ENCODE results near the gene CACNA1B.
"Not testable (repeated sequence)": the region's sequence is repeated elsewhere in the genome, so short reads cannot be mapped to it uniquely, and the experiment has no call there.

CACNA1B gene

DNA sequence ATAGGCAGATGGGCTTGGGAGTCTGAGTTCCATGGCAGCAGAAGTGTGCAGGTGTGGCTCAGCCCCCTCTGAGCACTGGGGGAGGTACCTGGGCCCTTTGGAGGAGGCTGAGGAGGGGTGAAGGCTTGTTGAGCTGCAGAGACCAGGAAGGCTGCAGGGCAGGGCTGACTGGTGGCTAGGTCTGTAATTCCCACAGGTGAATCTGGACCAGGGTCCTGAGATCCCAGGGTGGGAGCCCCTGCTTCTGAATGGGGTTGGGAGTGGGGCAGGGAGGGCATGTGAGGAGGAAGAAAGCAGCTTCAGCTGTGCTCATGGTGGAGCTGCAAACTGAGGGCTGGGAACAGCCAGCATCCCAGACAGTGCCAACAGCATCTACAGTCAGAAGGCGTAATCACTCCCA lies 111.1 kb downstream of the CACNA1B start:
- DNase-seq = no peak

GRCh38 chr9:137989156-137989555 lies 111.6 kb downstream of the CACNA1B start:
- DNase-seq = no peak

DNA sequence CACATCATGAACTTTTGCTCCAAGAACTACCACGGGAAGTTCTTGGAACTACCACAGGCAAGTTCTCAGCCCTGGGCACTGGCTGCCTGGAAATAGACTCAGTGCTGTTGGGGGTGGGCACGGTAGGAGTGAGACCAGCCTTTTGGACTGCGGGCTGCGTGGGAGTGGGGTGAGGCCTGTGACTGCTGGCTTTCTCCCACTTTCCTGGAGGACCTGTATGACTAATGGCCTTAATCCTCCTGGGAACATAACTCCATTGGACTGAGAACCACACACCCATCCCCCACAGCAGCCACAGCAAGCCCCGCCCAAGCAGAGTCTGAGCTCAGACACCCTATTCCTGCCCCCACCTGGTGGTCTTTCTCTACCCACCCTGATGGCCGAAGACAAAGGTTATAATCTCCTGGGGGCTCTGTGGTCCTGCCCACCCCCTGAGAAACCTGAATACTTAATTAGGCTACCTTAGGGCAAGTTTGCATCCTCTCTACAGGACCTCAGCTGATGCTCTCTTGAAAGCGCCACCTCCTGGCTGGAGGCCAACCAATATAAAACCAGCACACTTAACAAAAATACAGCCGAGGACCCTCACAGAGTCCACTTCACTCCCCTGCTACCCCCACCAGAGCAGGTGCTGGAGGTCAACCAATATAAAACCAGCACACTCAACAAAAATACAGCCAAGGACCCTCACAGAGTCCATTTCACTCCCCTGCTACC lies 112.6 kb downstream of the CACNA1B start:
- no peak for DNase-seq

DNA sequence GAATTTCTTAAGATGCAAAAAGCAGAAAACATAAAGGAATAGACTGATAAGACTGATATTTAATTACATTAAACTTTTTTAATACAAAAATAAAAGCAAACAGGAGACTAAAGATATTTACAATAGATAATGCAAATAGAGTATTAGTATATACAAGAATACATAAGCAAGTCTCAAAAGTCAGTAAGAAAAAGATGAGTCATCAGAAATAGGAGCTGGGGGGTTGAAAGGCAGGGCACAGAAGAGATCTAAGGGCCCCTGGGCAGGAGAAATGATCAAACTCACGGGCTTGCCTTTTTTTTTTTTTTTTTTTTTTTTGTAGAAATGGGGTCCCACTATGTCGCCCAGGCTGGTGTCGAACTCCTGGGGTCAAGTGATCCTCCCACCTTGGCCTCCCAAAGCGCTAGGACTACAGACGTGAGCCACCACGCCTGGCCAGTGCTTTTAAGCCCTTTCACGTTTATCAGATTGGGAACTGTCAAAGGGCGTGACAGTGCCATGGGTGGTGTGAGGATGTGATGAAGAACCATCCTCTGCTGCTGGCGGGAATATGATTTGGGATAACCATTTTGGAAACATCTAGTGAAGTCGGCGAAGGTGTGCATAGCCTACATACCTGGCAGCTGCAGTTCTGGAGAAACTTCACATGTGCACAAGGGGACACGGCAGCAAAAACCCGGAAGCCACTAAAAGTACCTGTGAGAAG lies 126.1 kb downstream of the CACNA1B start:
- no peak for DNase-seq

DNA sequence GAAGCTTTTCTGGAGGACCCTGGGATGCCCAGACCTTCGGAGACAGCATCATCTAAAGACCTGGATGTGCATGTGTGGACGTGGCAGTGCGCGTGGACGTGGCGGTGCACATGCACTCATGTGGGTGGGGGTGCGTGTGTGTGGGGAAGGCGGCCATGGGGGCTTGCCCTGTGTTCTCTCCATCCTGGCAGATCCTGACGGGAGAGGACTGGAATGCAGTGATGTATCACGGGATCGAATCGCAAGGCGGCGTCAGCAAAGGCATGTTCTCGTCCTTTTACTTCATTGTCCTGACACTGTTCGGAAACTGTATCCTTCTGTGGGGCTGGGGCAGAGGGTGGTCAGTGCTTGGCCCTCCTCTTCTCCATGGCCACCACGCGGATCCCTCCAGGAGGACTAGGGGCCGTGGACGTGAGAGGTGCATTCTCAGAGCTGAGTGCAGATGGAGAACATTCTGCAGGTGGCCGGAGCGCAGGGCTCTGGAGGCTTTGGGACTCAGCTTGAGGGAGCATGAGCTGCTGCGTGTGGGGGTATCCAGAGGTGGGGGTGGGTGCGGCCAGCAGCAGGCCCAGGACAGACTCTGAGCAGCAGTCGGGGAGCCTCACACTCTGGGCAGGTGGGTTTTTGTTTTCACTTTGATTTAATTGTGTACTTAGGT lies 129.1 kb downstream of the CACNA1B start:
- no peak for DNase-seq

GRCh38 chr9:138007566-138007917 lies 130.0 kb downstream of the CACNA1B start:
- no peak for DNase-seq

- DNase-seq = no peak
Measured at GRCh38 chr9:138007918-138008841, 130.6 kb downstream of the CACNA1B start.

- DNase-seq = no peak
Measured at GRCh38 chr9:138009016-138009802, 131.6 kb downstream of the CACNA1B start.

DNA sequence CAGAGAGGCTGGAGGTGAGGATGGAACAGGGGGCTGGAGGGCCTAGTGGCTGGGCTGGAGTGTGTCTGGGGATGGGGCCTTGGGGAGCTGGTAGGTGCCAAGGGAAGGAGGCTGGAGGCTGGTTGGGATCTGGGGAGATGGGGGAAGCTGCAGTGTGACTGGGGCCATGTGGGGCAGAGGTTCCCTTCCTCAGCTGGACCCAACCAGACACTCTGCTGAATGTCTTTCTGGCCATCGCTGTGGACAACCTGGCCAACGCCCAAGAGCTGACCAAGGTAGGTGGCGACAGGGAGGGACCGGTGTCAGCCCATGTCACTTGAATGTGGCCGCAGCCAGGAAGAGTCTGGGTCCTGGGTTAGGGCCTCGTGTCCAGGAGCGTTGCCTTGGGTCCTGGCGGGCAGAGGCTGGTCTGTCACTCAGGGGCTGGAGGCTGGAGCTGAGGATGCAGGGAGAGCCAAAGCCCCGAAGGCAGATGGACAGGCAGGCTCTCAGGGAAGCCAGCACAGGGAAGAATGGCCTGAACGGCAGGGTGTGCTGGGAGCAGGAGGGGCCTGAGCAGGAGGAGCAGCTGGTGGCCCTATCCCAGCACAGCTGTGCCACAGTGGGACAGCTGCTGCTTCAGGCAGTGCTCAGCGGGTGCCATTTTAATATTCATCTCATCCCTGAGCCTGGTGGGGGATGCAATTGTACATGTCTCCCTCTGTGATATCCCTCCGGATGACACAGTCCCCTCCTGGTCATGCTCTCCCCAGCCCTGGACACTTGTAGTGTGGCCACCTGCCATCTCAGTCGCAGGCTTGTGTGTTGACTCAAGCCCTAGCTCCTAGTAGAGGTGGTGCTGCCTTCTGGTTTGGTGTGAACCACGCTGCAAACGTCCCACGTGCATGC lies 132.5 kb downstream of the CACNA1B start:
- DNase-seq = no peak

DNA sequence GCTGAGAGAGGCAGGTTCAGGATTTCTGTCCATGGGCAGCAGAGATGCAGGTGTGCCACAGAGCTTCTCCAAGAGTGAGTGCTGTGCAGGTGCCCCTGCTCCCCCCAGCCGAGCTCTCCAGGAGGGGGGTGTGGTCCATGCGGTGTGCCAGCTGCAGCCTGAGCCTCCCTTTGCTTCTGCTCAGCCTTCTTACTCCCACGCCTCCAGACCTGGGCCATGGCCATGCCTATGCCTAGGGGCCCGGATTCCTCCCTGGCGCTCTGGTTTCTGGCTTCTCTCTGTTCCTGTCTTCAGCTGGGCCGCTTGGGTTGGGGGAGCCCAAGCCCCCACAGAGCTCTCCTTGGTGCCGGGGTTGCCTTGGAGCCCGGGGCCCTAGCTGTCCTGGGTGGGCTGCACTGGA lies 133.3 kb downstream of the CACNA1B start:
- DNase-seq = no peak

DNA sequence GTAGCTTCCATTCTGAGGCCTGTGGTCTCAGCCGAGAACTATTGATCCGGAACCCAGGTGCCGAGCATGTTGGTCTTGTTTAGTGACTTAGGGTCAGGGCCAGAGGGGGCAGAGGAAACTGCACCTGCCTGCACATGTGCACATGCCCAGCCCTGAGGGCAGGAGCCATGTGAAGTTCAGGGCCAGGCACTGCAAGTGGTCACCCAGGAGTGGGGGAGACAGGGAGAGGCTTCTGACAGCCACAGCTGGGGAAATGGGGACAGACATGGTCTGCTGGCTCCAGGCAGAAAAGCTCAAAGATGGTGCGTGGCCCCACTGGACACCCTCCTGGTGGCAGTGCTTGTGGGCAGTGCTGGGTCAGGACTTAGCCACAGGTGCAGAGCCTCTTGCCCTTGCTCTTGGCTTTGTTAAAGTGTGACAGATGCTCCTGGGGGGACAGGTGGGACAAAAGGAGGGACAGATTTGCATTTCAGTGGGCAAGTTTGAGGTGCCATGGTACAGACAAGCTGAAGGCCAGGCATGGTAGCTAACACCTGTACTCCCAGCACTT lies 134.4 kb downstream of the CACNA1B start:
- no peak for DNase-seq

DNA sequence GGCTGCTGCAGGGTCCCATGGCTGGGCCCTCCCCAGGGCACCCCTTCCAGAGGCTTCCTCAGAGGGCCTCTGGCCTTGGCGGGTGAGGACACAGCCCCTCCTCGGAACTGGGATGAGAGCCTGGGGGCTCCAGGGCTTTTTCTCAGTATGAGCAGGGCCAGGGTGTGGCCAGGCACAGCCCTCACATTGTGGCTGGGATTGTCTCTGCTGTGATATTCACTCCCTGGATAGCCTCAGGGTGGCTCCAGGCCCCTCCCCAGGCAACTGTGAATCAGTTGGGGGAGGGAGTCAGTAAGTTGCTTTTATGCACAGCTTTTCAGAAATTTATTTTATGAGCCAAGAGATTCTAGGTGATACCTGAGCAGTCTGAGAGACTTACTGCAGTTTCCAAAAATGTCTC lies 135.7 kb downstream of the CACNA1B start:
- no peak for DNase-seq

DNA sequence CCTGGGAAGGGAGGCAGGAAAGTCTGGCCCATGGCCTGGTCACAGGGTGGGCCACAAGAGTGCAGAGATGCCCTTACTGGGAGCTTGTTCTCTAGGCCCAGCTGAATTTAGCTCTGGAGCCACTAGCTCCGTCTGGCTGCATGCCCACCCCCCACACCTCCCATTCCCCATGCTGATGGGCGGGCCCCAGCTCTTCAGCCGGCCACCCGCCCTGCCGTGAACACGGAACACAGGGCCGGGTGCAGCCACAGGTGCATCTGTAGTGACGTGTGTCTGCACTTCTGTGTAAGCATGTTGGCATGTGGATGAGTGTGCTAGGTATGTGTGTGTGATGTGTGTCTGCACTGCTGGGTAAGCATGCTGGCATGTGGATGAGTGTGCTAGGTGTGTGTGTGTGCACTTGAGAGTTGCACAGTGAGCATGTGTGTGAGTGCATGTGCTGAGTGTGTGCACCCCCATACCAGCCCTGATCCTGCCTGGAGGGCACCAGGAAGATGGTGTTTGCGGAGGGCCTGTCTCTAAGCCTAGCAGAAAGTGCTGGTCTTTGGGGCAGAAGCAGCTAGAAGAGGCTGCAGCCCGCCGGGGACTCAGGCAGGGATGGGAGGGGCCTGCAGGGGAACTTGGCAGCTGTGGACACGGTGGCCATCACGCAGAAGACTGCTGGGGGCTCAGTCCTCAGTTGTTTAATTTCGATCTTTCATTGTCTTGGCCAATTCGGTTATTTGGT lies 136.4 kb downstream of the CACNA1B start:
- no peak for DNase-seq

DNA sequence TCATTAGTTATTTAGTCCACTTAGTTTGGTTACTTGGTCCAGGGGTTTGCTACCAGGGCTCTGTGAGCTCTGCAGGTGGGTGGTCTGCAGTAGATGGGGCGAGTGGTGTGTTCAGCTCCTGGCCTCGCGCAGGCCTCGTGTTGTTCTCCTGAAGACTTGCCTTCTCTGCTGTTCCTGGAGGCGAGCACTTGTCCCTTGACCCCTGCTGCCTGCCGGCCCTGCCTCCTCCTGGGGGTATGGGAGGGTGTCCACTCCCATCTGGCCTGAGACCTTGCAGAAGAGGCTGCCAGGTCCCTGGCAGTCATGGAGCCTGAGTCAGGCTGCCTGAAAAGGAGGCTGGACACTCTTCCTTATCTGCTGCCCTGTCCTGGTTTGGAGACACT lies 137.0 kb downstream of the CACNA1B start:
- DNase-seq = no peak

- no peak for DNase-seq
Measured at GRCh38 chr9:138015021-138015829, 137.6 kb downstream of the CACNA1B start.

- no peak for DNase-seq
Measured at GRCh38 chr9:138016406-138017187, 139.0 kb downstream of the CACNA1B start.

DNA sequence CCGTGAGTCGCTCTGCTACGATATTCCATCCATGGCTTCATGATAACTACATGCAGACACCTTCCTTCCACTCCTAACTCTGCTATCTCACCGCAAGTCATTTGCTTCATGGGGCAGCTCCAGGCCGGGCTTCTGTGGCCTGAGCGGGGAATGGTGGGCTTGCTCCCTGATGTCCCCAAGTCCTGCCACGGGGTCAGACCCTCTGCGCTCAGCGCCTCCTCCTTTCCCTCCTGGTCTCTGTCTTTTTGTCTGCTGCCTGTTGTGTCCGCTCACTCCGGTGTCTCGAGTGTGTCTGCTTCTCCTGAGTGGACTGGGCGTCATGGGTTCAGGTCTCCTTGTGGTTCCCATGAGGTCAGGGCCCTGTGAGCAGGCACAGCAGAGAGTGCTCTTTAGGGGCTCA lies 139.6 kb downstream of the CACNA1B start:
- no peak for DNase-seq

- not testable (repeated sequence) for DNase-seq
Measured at GRCh38 chr9:138019514-138019913, 141.9 kb downstream of the CACNA1B start.
